ENCODE measurements around the gene SIM2. TPM values are rescaled to one million over a fixed set of nuclear protein-coding genes. Genes with fewer than 3 reads are reported as not detected.

Gene SIM2
- total RNA-seq, 1 donor from 2014 or later = not detected

DNA sequence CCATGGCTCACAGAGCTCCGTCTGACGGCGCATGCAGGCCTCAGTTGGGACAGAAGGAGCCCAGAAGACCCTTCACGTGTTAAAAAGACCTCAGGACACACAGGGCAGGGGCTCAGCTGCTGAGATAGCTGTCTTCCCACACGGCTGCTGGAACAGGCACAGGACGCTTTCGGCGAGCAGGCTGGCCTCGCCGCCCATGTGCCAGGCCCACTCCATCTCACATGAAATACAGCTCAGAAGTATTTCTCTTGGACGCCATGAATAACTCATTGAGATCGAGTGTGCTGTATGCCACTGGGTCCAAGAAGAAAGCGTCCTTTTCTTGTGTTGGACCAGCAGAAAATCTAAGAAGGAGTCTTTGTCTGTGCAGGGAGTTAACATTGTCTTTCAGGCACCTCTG is 69.6 kb downstream of the SIM2 start:
- intact Hi-C loops (cut with micrococcal nuclease) = no loop called here
- Histone ChIP-seq H3K9me3 (replicated peaks) (no peaks in the 10 kb centered on the region), H3K27ac (replicated peaks) (peak overlapping the region; percentile 52), H3K4me3 (no peak overlapping the region), H3K27me3 (ENCODE audit: low read depth) (no peaks in the 10 kb centered on the region), H3K4me1 (peaks cover 27% of the 10 kb centered on the region), H3K36me3 (peaks cover 4% of the 10 kb centered on the region)
- no peak for DNase-seq
- TF ChIP-seq, protein P1, sequence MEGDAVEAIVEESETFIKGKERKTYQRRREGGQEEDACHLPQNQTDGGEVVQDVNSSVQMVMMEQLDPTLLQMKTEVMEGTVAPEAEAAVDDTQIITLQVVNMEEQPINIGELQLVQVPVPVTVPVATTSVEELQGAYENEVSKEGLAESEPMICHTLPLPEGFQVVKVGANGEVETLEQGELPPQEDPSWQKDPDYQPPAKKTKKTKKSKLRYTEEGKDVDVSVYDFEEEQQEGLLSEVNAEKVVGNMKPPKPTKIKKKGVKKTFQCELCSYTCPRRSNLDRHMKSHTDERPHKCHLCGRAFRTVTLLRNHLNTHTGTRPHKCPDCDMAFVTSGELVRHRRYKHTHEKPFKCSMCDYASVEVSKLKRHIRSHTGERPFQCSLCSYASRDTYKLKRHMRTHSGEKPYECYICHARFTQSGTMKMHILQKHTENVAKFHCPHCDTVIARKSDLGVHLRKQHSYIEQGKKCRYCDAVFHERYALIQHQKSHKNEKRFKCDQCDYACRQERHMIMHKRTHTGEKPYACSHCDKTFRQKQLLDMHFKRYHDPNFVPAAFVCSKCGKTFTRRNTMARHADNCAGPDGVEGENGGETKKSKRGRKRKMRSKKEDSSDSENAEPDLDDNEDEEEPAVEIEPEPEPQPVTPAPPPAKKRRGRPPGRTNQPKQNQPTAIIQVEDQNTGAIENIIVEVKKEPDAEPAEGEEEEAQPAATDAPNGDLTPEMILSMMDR (IDR thresholded peaks at IDR 0.05; ENCODE audit: borderline replicate concordance) = no peak

DNA sequence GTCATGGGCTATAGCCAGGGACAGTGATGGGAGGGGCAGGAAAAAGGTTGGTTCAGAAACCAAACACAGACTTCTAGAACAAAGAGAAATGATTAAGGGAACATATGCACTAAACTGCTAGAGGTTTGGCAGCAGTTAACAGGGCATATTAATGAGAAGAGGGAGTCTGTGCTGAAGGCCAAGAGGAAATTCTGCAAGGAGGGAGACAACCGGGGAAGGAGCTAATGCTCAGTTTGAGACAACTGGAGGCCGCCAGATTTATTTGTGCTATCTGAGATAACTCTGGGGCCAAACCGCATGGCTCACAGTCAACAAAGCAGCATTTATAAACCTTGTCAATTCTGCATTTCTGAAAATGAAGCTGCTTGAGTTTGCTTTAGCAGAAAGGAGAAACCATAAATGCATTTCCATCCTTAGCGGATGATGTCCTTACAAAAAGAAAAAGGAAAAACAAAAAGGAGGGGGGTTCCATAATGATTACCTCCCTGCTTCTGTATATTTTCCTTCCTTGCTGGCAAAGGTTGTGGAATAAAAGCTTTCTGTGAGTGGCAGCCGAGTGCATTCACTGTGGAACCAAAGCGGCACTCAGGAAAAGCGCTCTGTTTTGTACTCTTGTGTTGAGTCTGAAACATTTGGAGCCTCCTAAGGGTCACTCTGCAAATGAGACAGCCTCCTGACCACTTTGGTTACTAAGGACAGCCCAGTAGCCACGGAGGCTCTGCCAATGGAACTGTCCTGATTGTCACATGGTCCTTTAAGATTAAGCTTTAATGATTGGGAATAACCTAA is 70.3 kb downstream of the SIM2 start:
- Histone ChIP-seq H3K27me3 (ENCODE audit: low read depth) (no peaks in the 10 kb centered on the region), H3K4me1 (peaks cover 32% of the 10 kb centered on the region), H3K4me3 (no peak overlapping the region), H3K9me3 (replicated peaks) (no peaks in the 10 kb centered on the region), H3K27ac (replicated peaks) (peak overlapping the region; percentile 52), H3K36me3 (peaks cover 4% of the 10 kb centered on the region)
- DNase-seq = no peak
- intact Hi-C loops (cut with micrococcal nuclease) = no loop called here
- TF ChIP-seq, protein P1 (IDR thresholded peaks at IDR 0.05; ENCODE audit: borderline replicate concordance) = no peak

DNA sequence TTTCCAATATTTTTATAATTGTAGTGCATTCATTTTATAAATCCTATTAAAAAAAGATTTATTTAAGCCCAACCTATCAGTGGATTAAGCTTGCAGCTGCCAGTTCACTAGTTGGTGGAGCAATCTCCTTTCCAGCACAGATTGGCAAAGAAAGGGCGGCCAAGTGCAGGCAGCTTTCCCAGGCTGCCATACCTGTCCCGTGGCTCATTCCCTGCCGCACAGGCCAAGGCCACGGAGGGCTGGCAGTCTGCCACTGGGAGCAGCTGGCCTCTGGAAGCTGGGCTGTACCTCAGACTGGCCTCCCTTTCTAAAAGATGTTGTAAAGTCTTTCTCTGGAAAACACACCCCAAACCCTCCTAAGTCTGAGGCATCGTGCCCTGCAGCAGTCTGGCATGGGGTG is 74.2 kb downstream of the SIM2 start:
- Histone ChIP-seq H3K4me1 (peaks cover 32% of the 10 kb centered on the region), H3K36me3 (no peaks in the 10 kb centered on the region), H3K4me3 (no peak overlapping the region), H3K27me3 (ENCODE audit: low read depth) (no peaks in the 10 kb centered on the region), H3K27ac (replicated peaks) (peak overlapping the region; percentile 61), H3K9me3 (replicated peaks) (no peaks in the 10 kb centered on the region)
- TF ChIP-seq, protein P1 (IDR thresholded peaks at IDR 0.05; ENCODE audit: borderline replicate concordance) = no peak
- intact Hi-C loops (cut with micrococcal nuclease) = no loop called here
- DNase-seq = peak; percentile 86

DNA sequence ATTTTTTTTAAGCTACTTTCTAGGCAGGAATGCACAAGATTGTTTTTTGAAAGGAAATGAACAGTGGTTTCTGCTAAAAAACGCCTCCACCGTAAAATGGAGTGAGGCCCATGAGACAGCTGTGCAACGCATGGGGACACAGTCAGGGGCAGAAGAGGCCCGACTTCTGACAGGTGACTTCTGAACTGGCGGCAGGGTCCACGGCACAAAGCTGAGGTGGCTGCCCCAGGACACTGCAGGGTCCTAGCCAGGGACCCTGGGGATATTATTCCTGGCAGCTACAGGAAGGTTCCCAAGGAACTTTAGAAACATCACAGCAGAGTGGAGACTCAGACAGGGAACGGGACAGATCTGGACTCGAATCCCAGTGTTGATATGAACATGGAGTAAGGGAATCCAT is 75.1 kb downstream of the SIM2 start:
- Histone ChIP-seq H3K27ac (replicated peaks) (peak overlapping the region; percentile 61), H3K27me3 (ENCODE audit: low read depth) (no peaks in the 10 kb centered on the region), H3K36me3 (no peaks in the 10 kb centered on the region), H3K4me3 (no peak overlapping the region), H3K4me1 (peaks cover 26% of the 10 kb centered on the region), H3K9me3 (replicated peaks) (no peaks in the 10 kb centered on the region)
- no peak for DNase-seq
- intact Hi-C loops (cut with micrococcal nuclease) = no loop called here
- TF ChIP-seq, protein P1 (IDR thresholded peaks at IDR 0.05; ENCODE audit: borderline replicate concordance) = no peak

DNA sequence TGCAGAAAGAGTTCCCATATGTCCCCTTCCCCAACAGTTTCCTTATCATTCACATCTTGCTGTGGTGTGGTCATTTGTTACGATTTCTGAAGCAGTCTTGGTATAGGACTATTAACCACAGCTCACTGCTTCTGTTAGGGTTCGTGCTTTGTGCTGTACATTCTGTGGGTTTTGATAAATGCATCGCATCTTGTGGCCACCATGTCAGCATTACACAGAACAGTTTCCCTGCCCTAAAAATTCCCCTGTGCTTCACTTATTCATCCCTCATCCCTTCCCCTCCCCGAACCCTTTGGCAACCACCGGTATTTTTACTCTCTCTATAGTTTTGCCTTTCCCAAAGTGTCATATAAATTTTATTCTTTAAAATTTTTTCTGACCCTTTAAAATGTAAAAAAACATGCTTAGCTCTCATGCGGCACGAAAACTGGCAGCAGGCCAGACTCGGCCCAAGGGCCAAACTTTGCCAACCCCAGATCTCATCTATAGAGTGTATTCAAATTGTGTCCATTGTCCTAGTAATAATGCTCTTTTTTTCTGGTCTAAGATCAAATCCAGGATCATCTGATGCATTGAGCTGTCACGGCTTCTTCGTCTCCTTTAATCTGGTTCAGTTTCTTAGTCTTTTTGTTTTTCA is 78.2 kb downstream of the SIM2 start:
- TF ChIP-seq, protein P1 (IDR thresholded peaks at IDR 0.05; ENCODE audit: borderline replicate concordance) = no peak
- H3K27ac ChIP-seq (replicated peaks) = no peak overlapping the region
- intact Hi-C loops (cut with micrococcal nuclease) = no loop called here
- no peak for DNase-seq
- H3K9me3 ChIP-seq (replicated peaks) = no peaks in the 10 kb centered on the region
- no peaks in the 10 kb centered on the region for H3K36me3 ChIP-seq
- H3K27me3 ChIP-seq (ENCODE audit: low read depth) = no peaks in the 10 kb centered on the region
- H3K4me1 ChIP-seq = peaks cover 14% of the 10 kb centered on the region
- no peak overlapping the region for H3K4me3 ChIP-seq

All from left ventricle myocardium inferior (tissue), 1 donor.